OCI-LY7 (cell line): ENCODE data around the gene TXNL4B. TPM values are rescaled to one million over a fixed set of nuclear protein-coding genes. Genes with fewer than 3 reads are reported as not detected.

Experiments
- BruUV-seq: library from RNA; stranded (reverse); fragments of 400-500 nt; replicated peaks from 2 replicates; lab custom pipeline; 2021; lab: Mats Ljungman, UMichigan
- CTCF ChIA-PET: fragments of 300-600 bp; sonication (Branson Sonifier 250); formaldehyde crosslinking; loops from one replicate; lab custom pipeline; 2022; ENCODE audit warnings: antibody characterized with exemption; ENCODE audit not compliant: unreplicated experiment; lab: Charles Lee
- POLR2A ChIA-PET: fragments of 300-600 bp; sonication (Branson Sonifier 250); formaldehyde crosslinking; loops from one replicate; lab custom pipeline; 2022; ENCODE audit warnings: antibody characterized with exemption; lab: Charles Lee
- DNase-seq: peaks from one replicate; pipeline ENCODE4 v3.0.0-alpha.2; 2015; ENCODE audit warnings: low spot score
- H2AFZ ChIP-seq: fragments of 200-600 bp; sonication (generic), shearing (Covaris generic); 2 replicates; pipeline ENCODE4 v1.6.1; 2014; ENCODE audit warnings: mild to moderate bottlenecking, antibody characterized with exemption, low read length, moderate library complexity
- H3K27ac ChIP-seq: fragments of 200-600 bp; sonication (generic); 2 replicates; pipeline ENCODE4 v1.5.1; 2014; ENCODE audit warnings: mixed run types, low read depth, mild to moderate bottlenecking, moderate library complexity, low read length, inconsistent platforms; ENCODE audit not compliant: poor library complexity, severe bottlenecking
- H3K36me3 ChIP-seq: fragments of 200-600 bp; sonication (generic); 2 replicates; pipeline ENCODE4 v1.6.1; 2014; ENCODE audit warnings: mild to moderate bottlenecking, antibody characterized with exemption, low read length, moderate library complexity, mixed read lengths; ENCODE audit not compliant: insufficient read depth
- H3K4me1 ChIP-seq: fragments of 200-600 bp; sonication (generic); 2 replicates; pipeline ENCODE4 v1.5.1; 2014; ENCODE audit warnings: mild to moderate bottlenecking, low read length; ENCODE audit not compliant: insufficient read depth, poor library complexity, severe bottlenecking
- H3K4me2 ChIP-seq: fragments of 200-600 bp; sonication (generic); 2 replicates; pipeline ENCODE4 v1.6.1; 2014; ENCODE audit warnings: mild to moderate bottlenecking, low read length
- H3K4me3 ChIP-seq: fragments of 200-600 bp; sonication (generic); 2 replicates; pipeline ENCODE4 v1.5.1; 2014; ENCODE audit warnings: mild to moderate bottlenecking, low read depth, low read length; ENCODE audit not compliant: poor library complexity, severe bottlenecking
- H3K79me2 ChIP-seq: fragments of 200-600 bp; sonication (generic); 2 replicates; pipeline ENCODE4 v1.6.1; 2016; ENCODE audit warnings: low read depth, mild to moderate bottlenecking, low read length, moderate library complexity, mixed read lengths; ENCODE audit not compliant: insufficient read depth
- H3K9me2 ChIP-seq: fragments of 200-600 bp; sonication (generic); 2 replicates; pipeline ENCODE4 v1.6.1; 2016; ENCODE audit warnings: mild to moderate bottlenecking, low read length, mixed read lengths; ENCODE audit not compliant: insufficient read depth
- H3K9me3 ChIP-seq: fragments of 200-600 bp; sonication (generic); 2 replicates; pipeline ENCODE4 v1.6.1; 2014; ENCODE audit warnings: mild to moderate bottlenecking, mixed run types, low read length, mixed read lengths
- H4K20me1 ChIP-seq: fragments of 200-600 bp; sonication (generic); 2 replicates; pipeline ENCODE4 v1.6.1; 2014; ENCODE audit warnings: mild to moderate bottlenecking, antibody characterized with exemption, low read length, moderate library complexity, mixed read lengths; ENCODE audit not compliant: insufficient read depth
- EZH2phosphoT487 ChIP-seq: fragments of 200-600 bp; sonication (generic); IDR thresholded peaks from 2 replicates; pipeline ENCODE4 v1.6.1; 2018; ENCODE audit warnings: low read depth, borderline replicate concordance, mild to moderate bottlenecking, mixed run types, antibody characterized with exemption, low read length, moderate library complexity, mixed read lengths
- intact Hi-C: fragments of 100-400 bp; cut with micrococcal nuclease; formaldehyde crosslinking; loops from one replicate; pipeline ENCODE4 v1.10.0; 2022; ENCODE audit not compliant: unreplicated experiment
- total RNA-seq, 2 experiments: library from RNA; depleted of rRNA in 1 of 2; stranded (reverse); fragments of >200 nt in 1 of 2; shearing (Covaris generic) in 1 of 2; gene quantifications; 2 replicates each; pipeline ENCODE4 v1.2.3, GENCODE V29; 2014 to 2022
- TF ChIP-seq, protein P1 (sequence below): fragments of 200-600 bp; sonication (generic); conservative IDR thresholded peaks from 2 replicates; pipeline ENCODE4 v1.5.1; 2014; ENCODE audit warnings: mild to moderate bottlenecking, antibody characterized with exemption, low read length, moderate library complexity, mixed read lengths

TXNL4B gene
- total RNA-seq, 2 experiments from 2014 or later = 7.9 to 14.5 TPM

DNA sequence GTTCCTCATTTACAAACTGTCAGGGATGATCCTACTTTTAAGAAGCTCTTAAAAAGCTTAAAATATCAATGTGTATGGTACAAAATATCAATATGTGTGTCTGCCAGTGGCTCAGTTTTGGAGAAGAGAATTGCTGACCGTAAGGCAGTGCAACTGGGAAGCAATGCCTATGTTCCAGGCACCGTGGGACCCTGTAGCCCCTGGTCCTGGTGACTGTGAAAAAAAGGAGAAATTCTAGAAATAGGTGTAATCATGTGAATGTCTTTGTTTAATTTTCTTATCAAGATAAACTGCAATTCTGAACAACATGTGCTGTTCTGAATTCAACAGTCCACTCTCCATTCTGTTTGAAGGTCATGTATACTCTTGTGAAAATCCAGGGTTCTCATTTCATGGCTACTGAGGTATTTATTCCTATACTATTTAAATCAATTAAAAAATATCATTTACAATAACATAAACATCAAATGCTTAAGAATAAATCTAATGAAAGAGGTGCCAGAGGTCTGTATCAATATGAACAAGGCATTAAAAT is 48.5 kb downstream of the TXNL4B start:
- H3K4me1 ChIP-seq = no peaks in the 10 kb centered on the region
- H2AFZ ChIP-seq = no peak overlapping the region
- no TSS peak for BruUV-seq
- ChIA-PET CTCF (no interaction called here), POLR2A (no interaction called here)
- H3K4me2 ChIP-seq = no peak overlapping the region
- no peaks in the 10 kb centered on the region for H3K9me2 ChIP-seq
- no peak for DNase-seq
- TF ChIP-seq, protein P1, sequence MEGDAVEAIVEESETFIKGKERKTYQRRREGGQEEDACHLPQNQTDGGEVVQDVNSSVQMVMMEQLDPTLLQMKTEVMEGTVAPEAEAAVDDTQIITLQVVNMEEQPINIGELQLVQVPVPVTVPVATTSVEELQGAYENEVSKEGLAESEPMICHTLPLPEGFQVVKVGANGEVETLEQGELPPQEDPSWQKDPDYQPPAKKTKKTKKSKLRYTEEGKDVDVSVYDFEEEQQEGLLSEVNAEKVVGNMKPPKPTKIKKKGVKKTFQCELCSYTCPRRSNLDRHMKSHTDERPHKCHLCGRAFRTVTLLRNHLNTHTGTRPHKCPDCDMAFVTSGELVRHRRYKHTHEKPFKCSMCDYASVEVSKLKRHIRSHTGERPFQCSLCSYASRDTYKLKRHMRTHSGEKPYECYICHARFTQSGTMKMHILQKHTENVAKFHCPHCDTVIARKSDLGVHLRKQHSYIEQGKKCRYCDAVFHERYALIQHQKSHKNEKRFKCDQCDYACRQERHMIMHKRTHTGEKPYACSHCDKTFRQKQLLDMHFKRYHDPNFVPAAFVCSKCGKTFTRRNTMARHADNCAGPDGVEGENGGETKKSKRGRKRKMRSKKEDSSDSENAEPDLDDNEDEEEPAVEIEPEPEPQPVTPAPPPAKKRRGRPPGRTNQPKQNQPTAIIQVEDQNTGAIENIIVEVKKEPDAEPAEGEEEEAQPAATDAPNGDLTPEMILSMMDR = no peak
- TF ChIP-seq EZH2phosphoT487 = no peak
- H3K4me3 ChIP-seq = no peak overlapping the region
- H3K9me3 ChIP-seq = peaks cover 4% of the 10 kb centered on the region; the same call in 1 of the 2 replicates
- H3K36me3 ChIP-seq = no peaks in the 10 kb centered on the region
- H3K79me2 ChIP-seq = no peaks in the 10 kb centered on the region
- H3K27ac ChIP-seq = no peak overlapping the region
- intact Hi-C loops = no loop called here
- no peaks in the 10 kb centered on the region for H4K20me1 ChIP-seq

DNA sequence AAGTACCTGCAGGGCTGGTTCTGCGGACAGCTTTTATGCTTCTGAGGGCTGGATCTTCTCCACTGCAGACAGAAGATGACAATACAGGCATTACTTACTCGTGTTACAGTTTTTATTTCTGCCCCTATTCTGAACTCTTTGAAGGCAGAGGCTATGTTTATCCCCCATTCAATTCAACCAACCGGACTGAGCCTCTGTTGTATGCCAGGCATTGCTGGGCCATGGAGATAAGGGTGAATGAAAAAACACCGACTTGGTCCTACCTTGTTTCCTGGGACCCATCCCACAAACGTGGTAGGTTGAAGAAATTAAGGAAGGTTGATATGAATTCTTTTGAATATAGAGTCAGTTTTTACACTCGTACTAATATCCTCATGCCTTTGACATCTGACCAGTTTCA is 49.1 kb downstream of the TXNL4B start:
- no peak for DNase-seq
- Histone ChIP-seq H3K79me2 (no peaks in the 10 kb centered on the region), H3K4me2 (no peak overlapping the region), H2AFZ (no peak overlapping the region), H3K9me3 (peaks cover 4% of the 10 kb centered on the region; the same call in 1 of the 2 replicates), H3K4me1 (no peaks in the 10 kb centered on the region), H3K27ac (no peak overlapping the region), H3K4me3 (no peak overlapping the region), H3K9me2 (no peaks in the 10 kb centered on the region), H4K20me1 (no peaks in the 10 kb centered on the region), H3K36me3 (no peaks in the 10 kb centered on the region)
- TF ChIP-seq, protein P1 = no peak
- TF ChIP-seq EZH2phosphoT487 = no peak
- ChIA-PET CTCF (no interaction called here), POLR2A (no interaction called here)
- BruUV-seq = no TSS peak
- intact Hi-C loops = no loop called here

DNA sequence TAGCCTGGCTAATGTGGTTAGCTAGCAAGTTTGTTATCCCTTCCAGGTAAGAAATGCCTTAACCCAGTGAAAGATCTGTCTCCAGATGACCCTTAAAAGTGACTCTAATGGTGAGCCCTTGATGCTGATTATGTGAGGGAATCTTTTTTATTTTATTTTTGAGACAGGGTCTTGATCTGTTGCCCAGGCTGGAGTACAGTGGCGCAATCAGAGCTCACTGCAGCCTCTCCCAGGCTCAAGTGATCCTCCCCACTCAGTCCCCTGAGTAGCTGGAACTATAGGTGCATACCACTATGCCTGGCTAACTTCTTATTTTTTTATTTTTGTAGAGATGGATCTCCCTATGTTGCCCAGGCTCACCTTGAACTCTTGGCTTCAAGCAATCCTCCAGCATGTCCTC is 49.9 kb downstream of the TXNL4B start:
- Histone ChIP-seq H2AFZ (no peak overlapping the region), H3K9me2 (no peaks in the 10 kb centered on the region), H4K20me1 (no peaks in the 10 kb centered on the region), H3K9me3 (no peaks in the 10 kb centered on the region), H3K27ac (no peak overlapping the region), H3K4me3 (no peak overlapping the region), H3K36me3 (no peaks in the 10 kb centered on the region), H3K79me2 (no peaks in the 10 kb centered on the region), H3K4me2 (no peak overlapping the region), H3K4me1 (no peaks in the 10 kb centered on the region)
- no peak for DNase-seq
- intact Hi-C loops = no loop called here
- POLR2A ChIA-PET = no interaction called here
- TF ChIP-seq, protein P1 = no peak
- no peak for TF ChIP-seq EZH2phosphoT487
- CTCF ChIA-PET = no interaction called here
- no TSS peak for BruUV-seq
